ENCODE data around the gene GSTO1. TPM values are rescaled to one million over a fixed set of nuclear protein-coding genes. Genes with fewer than 3 reads are reported as not detected.

The GSTO1 gene
- total and polyA plus RNA-seq, 2 of the 13 experiments (the other 11 are each of a cell fraction or from before 2014, with no cell fraction given), result 228 to 300 TPM

DNA sequence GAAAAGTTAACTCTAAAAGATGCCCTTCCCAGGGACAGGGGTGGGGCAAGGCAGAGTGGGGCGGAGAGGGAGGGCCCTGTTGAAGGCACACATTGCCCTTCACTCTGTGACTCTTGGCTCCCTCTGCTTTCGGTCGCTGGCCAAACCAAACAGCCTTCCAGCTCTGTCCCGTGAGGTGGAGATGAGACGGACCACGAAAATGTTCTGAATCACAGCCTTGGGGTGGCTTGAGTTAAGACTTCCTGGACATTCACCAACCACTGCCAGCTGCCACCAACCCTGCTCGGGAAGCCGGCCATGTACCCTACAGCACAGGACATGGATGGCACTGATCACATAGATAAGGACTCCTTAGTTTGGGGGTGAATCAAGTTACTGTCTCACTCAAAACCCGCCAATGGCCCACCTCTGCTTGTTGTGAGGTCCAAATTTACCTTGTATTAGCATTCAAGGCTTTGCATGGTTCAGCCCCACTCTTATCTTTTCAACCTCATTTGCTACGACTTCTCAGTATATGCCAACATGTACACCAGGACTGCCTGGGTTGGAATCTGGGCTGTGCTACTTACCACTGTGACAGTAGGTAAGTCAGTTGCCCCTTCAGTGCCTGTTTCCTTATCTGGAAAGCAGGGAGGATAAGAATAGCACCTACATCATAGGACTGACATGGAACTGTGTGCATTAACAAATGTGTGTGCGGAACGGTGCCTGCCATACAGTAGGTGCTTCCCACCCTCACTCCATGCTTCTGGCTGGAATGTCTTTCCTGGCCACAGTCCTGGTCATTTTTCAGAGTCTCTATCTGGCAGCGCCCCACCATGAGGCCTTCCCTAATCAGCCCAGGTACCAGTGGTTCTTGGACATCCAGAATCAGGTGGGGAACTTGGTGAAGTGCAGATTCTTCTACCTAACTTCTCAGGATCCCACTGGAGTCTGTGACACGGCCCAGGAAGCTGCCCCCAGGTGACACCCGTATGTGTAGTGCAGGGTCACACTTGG is 55.6 kb downstream of the GSTO1 start:
- POLR2A ChIA-PET, result no interaction called here
- H4K20me1 ChIP-seq (ENCODE audit: insufficient read depth, low read length), result no peaks in the 10 kb centered on the region
- 93% methylated on average over 14 of the region's 15 CpGs for WGBS (ENCODE audit: low lambda C conversion rate)
- BruUV-seq (replicated peaks), result no TSS peak
- FAIRE-seq (no peak), DNase-seq (ENCODE audit: low spot score) (no peak), ATAC-seq (no peak)
- intact Hi-C loops (cut with micrococcal nuclease; ENCODE audit: unreplicated experiment), result no loop called here
- no peaks in the 10 kb centered on the region; a peak in 1 of 5 replicates for H3K27me3 ChIP-seq (ENCODE audit: control insufficient read depth in 1 of 2, insufficient read depth in 2 of 2, low read length in 2 of 2)
- TF ChIP-seq SPEN (CRISPR knock-in tag; IDR thresholded peaks at IDR 0.05; ENCODE audit: low read depth) (no peak), ZEB1 (IDR thresholded peaks at IDR 0.05; ENCODE audit: insufficient replicate concordance, low read depth) (no peak), YY1 (IDR thresholded peaks at IDR 0.05; ENCODE audit: insufficient read depth, insufficient replicate concordance, low read depth, low read length) (no peak), GTF2F1 (IDR thresholded peaks at IDR 0.05; ENCODE audit: low read length) (no peak), TARDBP (CRISPR knock-in tag; IDR thresholded peaks at IDR 0.05) (no peak), SKI (IDR thresholded peaks at IDR 0.05; ENCODE audit: partially characterized antibody) (no peak), ZNF253 (CRISPR knock-in tag; IDR thresholded peaks at IDR 0.05; ENCODE audit: borderline replicate concordance) (no peak), ZIK1 (CRISPR knock-in tag; IDR thresholded peaks at IDR 0.05; ENCODE audit: borderline replicate concordance, low read depth) (no peak), ZNF136 (CRISPR knock-in tag; IDR thresholded peaks at IDR 0.05; ENCODE audit: low read depth) (no peak), U2AF1 (optimal IDR thresholded peaks at IDR 0.05; ENCODE audit: low read depth, low read length) (no peak), KDM1A (CRISPR knock-in tag; IDR thresholded peaks at IDR 0.05) (no peak), ATAD3A (CRISPR knock-in tag; IDR thresholded peaks at IDR 0.05) (no peak), CHD4 (IDR thresholded peaks at IDR 0.05; ENCODE audit: borderline replicate concordance, low read length) (no peak)
- TF ChIP-seq, protein P1, sequence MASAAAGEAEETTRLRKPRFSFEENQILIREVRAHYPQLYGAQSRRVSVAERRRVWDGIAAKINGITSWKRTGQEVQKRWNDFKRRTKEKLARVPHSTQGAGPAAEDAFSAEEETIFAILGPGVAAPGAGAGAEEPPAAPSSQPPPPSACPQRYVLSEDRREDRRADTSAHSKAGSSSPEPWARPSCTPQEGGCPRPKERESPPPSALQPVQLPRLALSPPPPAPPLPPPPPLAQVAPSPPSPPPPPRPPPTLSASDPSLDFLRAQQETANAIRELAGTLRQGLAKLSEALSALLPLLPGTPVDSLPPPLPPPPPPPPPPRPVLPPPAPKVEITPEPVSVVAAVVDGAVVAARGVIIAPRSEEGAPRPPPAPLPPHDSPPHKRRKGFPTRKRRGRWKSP (CRISPR knock-in tag; IDR thresholded peaks at IDR 0.05), result no peak
- TF ChIP-seq, protein P2, sequence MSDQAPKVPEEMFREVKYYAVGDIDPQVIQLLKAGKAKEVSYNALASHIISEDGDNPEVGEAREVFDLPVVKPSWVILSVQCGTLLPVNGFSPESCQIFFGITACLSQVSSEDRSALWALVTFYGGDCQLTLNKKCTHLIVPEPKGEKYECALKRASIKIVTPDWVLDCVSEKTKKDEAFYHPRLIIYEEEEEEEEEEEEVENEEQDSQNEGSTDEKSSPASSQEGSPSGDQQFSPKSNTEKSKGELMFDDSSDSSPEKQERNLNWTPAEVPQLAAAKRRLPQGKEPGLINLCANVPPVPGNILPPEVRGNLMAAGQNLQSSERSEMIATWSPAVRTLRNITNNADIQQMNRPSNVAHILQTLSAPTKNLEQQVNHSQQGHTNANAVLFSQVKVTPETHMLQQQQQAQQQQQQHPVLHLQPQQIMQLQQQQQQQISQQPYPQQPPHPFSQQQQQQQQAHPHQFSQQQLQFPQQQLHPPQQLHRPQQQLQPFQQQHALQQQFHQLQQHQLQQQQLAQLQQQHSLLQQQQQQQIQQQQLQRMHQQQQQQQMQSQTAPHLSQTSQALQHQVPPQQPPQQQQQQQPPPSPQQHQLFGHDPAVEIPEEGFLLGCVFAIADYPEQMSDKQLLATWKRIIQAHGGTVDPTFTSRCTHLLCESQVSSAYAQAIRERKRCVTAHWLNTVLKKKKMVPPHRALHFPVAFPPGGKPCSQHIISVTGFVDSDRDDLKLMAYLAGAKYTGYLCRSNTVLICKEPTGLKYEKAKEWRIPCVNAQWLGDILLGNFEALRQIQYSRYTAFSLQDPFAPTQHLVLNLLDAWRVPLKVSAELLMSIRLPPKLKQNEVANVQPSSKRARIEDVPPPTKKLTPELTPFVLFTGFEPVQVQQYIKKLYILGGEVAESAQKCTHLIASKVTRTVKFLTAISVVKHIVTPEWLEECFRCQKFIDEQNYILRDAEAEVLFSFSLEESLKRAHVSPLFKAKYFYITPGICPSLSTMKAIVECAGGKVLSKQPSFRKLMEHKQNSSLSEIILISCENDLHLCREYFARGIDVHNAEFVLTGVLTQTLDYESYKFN (CRISPR knock-in tag; conservative IDR thresholded peaks at IDR 0.05), result no peak
- H3K27ac ChIP-seq (ENCODE audit: extremely low read length, insufficient read depth, low read length), result no peak overlapping the region
- H3K36me3 ChIP-seq (replicated peaks in 1 of 2; ENCODE audit: control insufficient read depth in 1 of 2, insufficient read depth in 2 of 2, low read length in 2 of 2), result peaks cover 8 to 10% of the 10 kb centered on the region in 2 experiments; a peak in 4 of 5 replicates
- in situ Hi-C loops (cut with HindIII; ENCODE audit: extremely low pct_ligation_motif_present, low pct_unique_long_range_greater_than_20kb), result no loop called here
- no peak overlapping the region for H2AFZ ChIP-seq (ENCODE audit: low read length)
- H3K9ac ChIP-seq (ENCODE audit: insufficient read depth, low read depth, low read length), result no peak overlapping the region
- no peak overlapping the region for H3K4me3 ChIP-seq (replicated peaks in 1 of 3; ENCODE audit: insufficient read depth in 1 of 3, low read depth in 2 of 3, low read length in 3 of 3)
- CTCF ChIA-PET (ENCODE audit: low intra/inter-chr PET ratio, low total read pairs), result interaction anchor here (3.0 kb wide), 1 partner anchor 40 kb away, joined by 7 read pairs; no protein-coding TSS in a partner anchor
- H3K79me2 ChIP-seq (ENCODE audit: insufficient read depth, low read length), result no peaks in the 10 kb centered on the region
- H3K4me1 ChIP-seq (ENCODE audit: insufficient read depth, low read length), result no peaks in the 10 kb centered on the region
- no peaks in the 10 kb centered on the region for H3K9me3 ChIP-seq (ENCODE audit: low read length)
- no peak overlapping the region for H3K4me2 ChIP-seq (ENCODE audit: low read depth, low read length)

Measured in HepG2 (cell line).